Measurements from ENCODE around the gene MEST.

The MEST gene

GRCh38 chr7:130463553-130464434, 28.1 kb upstream of the MEST start:
- Histone ChIP-seq H3K27me3 (ENCODE audit: control insufficient read depth in 1 of 2, insufficient read depth in 2 of 2, low read length in 2 of 2) (no peaks in the 10 kb centered on the region), H3K9me3 (ENCODE audit: control insufficient read depth in 1 of 2, low read length in 2 of 2) (peaks cover 3 to 4% of the 10 kb centered on the region in 2 donors), H3K4me3 (ENCODE audit: low read depth in 1 of 2, low read length in 2 of 2) (no peak overlapping the region), H3K9ac (ENCODE audit: low read depth in 1 of 2, low read length in 2 of 2) (no peak overlapping the region), H3K4me1 (ENCODE audit: control insufficient read depth in 1 of 2, insufficient read depth in 2 of 2, low read length in 2 of 2) (no peaks in the 10 kb centered on the region), H3K36me3 (ENCODE audit: control insufficient read depth in 1 of 2, insufficient read depth in 2 of 2, low read length in 2 of 2) (no peaks in the 10 kb centered on the region), H3K27ac (ENCODE audit: low read depth, low read length) (no peak overlapping the region)

- Histone ChIP-seq H3K27ac (ENCODE audit: low read depth, low read length) (no peak overlapping the region), H3K9me3 (ENCODE audit: control insufficient read depth in 1 of 2, low read length in 2 of 2) (no peaks in the 10 kb centered on the region), H3K4me1 (ENCODE audit: control insufficient read depth in 1 of 2, insufficient read depth in 2 of 2, low read length in 2 of 2) (no peaks in the 10 kb centered on the region), H3K27me3 (ENCODE audit: control insufficient read depth in 1 of 2, insufficient read depth in 2 of 2, low read length in 2 of 2) (no peaks in the 10 kb centered on the region), H3K4me3 (ENCODE audit: low read depth in 1 of 2, low read length in 2 of 2) (no peak overlapping the region), H3K9ac (ENCODE audit: low read depth in 1 of 2, low read length in 2 of 2) (no peak overlapping the region), H3K36me3 (ENCODE audit: control insufficient read depth in 1 of 2, insufficient read depth in 2 of 2, low read length in 2 of 2) (no peaks in the 10 kb centered on the region)
These were observed 23.3 kb upstream of the MEST start for GRCh38 chr7:130468612-130469011.

GRCh38 chr7:130471974-130472373, 19.9 kb upstream of the MEST start:
- H3K9ac ChIP-seq (ENCODE audit: low read depth in 1 of 2, low read length in 2 of 2), result no peak overlapping the region
- no peak overlapping the region for H3K4me3 ChIP-seq (ENCODE audit: low read depth in 1 of 2, low read length in 2 of 2)
- no peaks in the 10 kb centered on the region for H3K4me1 ChIP-seq (ENCODE audit: control insufficient read depth in 1 of 2, insufficient read depth in 2 of 2, low read length in 2 of 2)
- H3K27me3 ChIP-seq (ENCODE audit: control insufficient read depth in 1 of 2, insufficient read depth in 2 of 2, low read length in 2 of 2), result no peaks in the 10 kb centered on the region
- H3K9me3 ChIP-seq (ENCODE audit: control insufficient read depth in 1 of 2, low read length in 2 of 2), result no peaks in the 10 kb centered on the region
- no peaks in the 10 kb centered on the region for H3K36me3 ChIP-seq (ENCODE audit: control insufficient read depth in 1 of 2, insufficient read depth in 2 of 2, low read length in 2 of 2)
- no peak overlapping the region for H3K27ac ChIP-seq (ENCODE audit: low read depth, low read length)

GRCh38 chr7:130473289-130473688, 18.6 kb upstream of the MEST start:
- Histone ChIP-seq H3K27ac (ENCODE audit: low read depth, low read length) (no peak overlapping the region), H3K9me3 (ENCODE audit: control insufficient read depth in 1 of 2, low read length in 2 of 2) (peaks cover 0 to 3% of the 10 kb centered on the region in 2 donors), H3K9ac (ENCODE audit: low read depth in 1 of 2, low read length in 2 of 2) (no peak overlapping the region), H3K36me3 (ENCODE audit: control insufficient read depth in 1 of 2, insufficient read depth in 2 of 2, low read length in 2 of 2) (no peaks in the 10 kb centered on the region), H3K4me1 (ENCODE audit: control insufficient read depth in 1 of 2, insufficient read depth in 2 of 2, low read length in 2 of 2) (no peaks in the 10 kb centered on the region), H3K4me3 (ENCODE audit: low read depth in 1 of 2, low read length in 2 of 2) (no peak overlapping the region), H3K27me3 (ENCODE audit: control insufficient read depth in 1 of 2, insufficient read depth in 2 of 2, low read length in 2 of 2) (no peaks in the 10 kb centered on the region)

GRCh38 chr7:130473876-130474275, 18.0 kb upstream of the MEST start:
- no peak overlapping the region for H3K27ac ChIP-seq (ENCODE audit: low read depth, low read length)
- H3K27me3 ChIP-seq (ENCODE audit: control insufficient read depth in 1 of 2, insufficient read depth in 2 of 2, low read length in 2 of 2), result no peaks in the 10 kb centered on the region
- peaks cover 0 to 3% of the 10 kb centered on the region in 2 donors for H3K9me3 ChIP-seq (ENCODE audit: control insufficient read depth in 1 of 2, low read length in 2 of 2)
- H3K4me3 ChIP-seq (ENCODE audit: low read depth in 1 of 2, low read length in 2 of 2), result no peak overlapping the region
- H3K4me1 ChIP-seq (ENCODE audit: control insufficient read depth in 1 of 2, insufficient read depth in 2 of 2, low read length in 2 of 2), result no peaks in the 10 kb centered on the region
- H3K36me3 ChIP-seq (ENCODE audit: control insufficient read depth in 1 of 2, insufficient read depth in 2 of 2, low read length in 2 of 2), result no peaks in the 10 kb centered on the region
- no peak overlapping the region for H3K9ac ChIP-seq (ENCODE audit: low read depth in 1 of 2, low read length in 2 of 2)

- no peak overlapping the region for H3K4me3 ChIP-seq (ENCODE audit: low read depth in 1 of 2, low read length in 2 of 2)
- no peak overlapping the region for H3K27ac ChIP-seq (ENCODE audit: low read depth, low read length)
- H3K27me3 ChIP-seq (ENCODE audit: control insufficient read depth in 1 of 2, insufficient read depth in 2 of 2, low read length in 2 of 2), result no peaks in the 10 kb centered on the region
- H3K4me1 ChIP-seq (ENCODE audit: control insufficient read depth in 1 of 2, insufficient read depth in 2 of 2, low read length in 2 of 2), result no peaks in the 10 kb centered on the region
- peaks cover 0 to 3% of the 10 kb centered on the region in 2 donors for H3K9me3 ChIP-seq (ENCODE audit: control insufficient read depth in 1 of 2, low read length in 2 of 2)
- H3K9ac ChIP-seq (ENCODE audit: low read depth in 1 of 2, low read length in 2 of 2), result no peak overlapping the region
- no peaks in the 10 kb centered on the region for H3K36me3 ChIP-seq (ENCODE audit: control insufficient read depth in 1 of 2, insufficient read depth in 2 of 2, low read length in 2 of 2)
These were observed 16.1 kb upstream of the MEST start for GRCh38 chr7:130475776-130476175.

GRCh38 chr7:130476297-130477150, 15.4 kb upstream of the MEST start:
- Histone ChIP-seq H3K9me3 (ENCODE audit: control insufficient read depth in 1 of 2, low read length in 2 of 2) (peaks cover 0 to 3% of the 10 kb centered on the region in 2 donors), H3K4me3 (ENCODE audit: low read depth in 1 of 2, low read length in 2 of 2) (no peak overlapping the region), H3K9ac (ENCODE audit: low read depth in 1 of 2, low read length in 2 of 2) (no peak overlapping the region), H3K27me3 (ENCODE audit: control insufficient read depth in 1 of 2, insufficient read depth in 2 of 2, low read length in 2 of 2) (no peaks in the 10 kb centered on the region), H3K4me1 (ENCODE audit: control insufficient read depth in 1 of 2, insufficient read depth in 2 of 2, low read length in 2 of 2) (no peaks in the 10 kb centered on the region), H3K36me3 (ENCODE audit: control insufficient read depth in 1 of 2, insufficient read depth in 2 of 2, low read length in 2 of 2) (no peaks in the 10 kb centered on the region), H3K27ac (ENCODE audit: low read depth, low read length) (no peak overlapping the region)

GRCh38 chr7:130478991-130479390, 12.9 kb upstream of the MEST start:
- Histone ChIP-seq H3K27me3 (ENCODE audit: control insufficient read depth in 1 of 2, insufficient read depth in 2 of 2, low read length in 2 of 2) (no peaks in the 10 kb centered on the region), H3K9ac (ENCODE audit: low read depth in 1 of 2, low read length in 2 of 2) (no peak overlapping the region), H3K4me1 (ENCODE audit: control insufficient read depth in 1 of 2, insufficient read depth in 2 of 2, low read length in 2 of 2) (no peaks in the 10 kb centered on the region), H3K4me3 (ENCODE audit: low read depth in 1 of 2, low read length in 2 of 2) (no peak overlapping the region), H3K36me3 (ENCODE audit: control insufficient read depth in 1 of 2, insufficient read depth in 2 of 2, low read length in 2 of 2) (no peaks in the 10 kb centered on the region), H3K27ac (ENCODE audit: low read depth, low read length) (no peak overlapping the region), H3K9me3 (ENCODE audit: control insufficient read depth in 1 of 2, low read length in 2 of 2) (peaks cover 0 to 3% of the 10 kb centered on the region in 2 donors)

- H3K9ac ChIP-seq (ENCODE audit: low read depth in 1 of 2, low read length in 2 of 2), result no peak overlapping the region
- H3K27ac ChIP-seq (ENCODE audit: low read depth, low read length), result no peak overlapping the region
- H3K4me3 ChIP-seq (ENCODE audit: low read depth in 1 of 2, low read length in 2 of 2), result no peak overlapping the region
- no peaks in the 10 kb centered on the region for H3K36me3 ChIP-seq (ENCODE audit: control insufficient read depth in 1 of 2, insufficient read depth in 2 of 2, low read length in 2 of 2)
- H3K27me3 ChIP-seq (ENCODE audit: control insufficient read depth in 1 of 2, insufficient read depth in 2 of 2, low read length in 2 of 2), result no peaks in the 10 kb centered on the region
- H3K9me3 ChIP-seq (ENCODE audit: control insufficient read depth in 1 of 2, low read length in 2 of 2), result peaks cover 0 to 3% of the 10 kb centered on the region in 2 donors
- H3K4me1 ChIP-seq (ENCODE audit: control insufficient read depth in 1 of 2, insufficient read depth in 2 of 2, low read length in 2 of 2), result no peaks in the 10 kb centered on the region
These were observed 12.0 kb upstream of the MEST start for GRCh38 chr7:130479716-130480400.

GRCh38 chr7:130481898-130482297, 10.0 kb upstream of the MEST start:
- Histone ChIP-seq H3K27me3 (ENCODE audit: control insufficient read depth in 1 of 2, insufficient read depth in 2 of 2, low read length in 2 of 2) (no peaks in the 10 kb centered on the region), H3K4me1 (ENCODE audit: control insufficient read depth in 1 of 2, insufficient read depth in 2 of 2, low read length in 2 of 2) (peaks cover 5 to 10% of the 10 kb centered on the region in 2 donors), H3K27ac (ENCODE audit: low read depth, low read length) (no peak overlapping the region), H3K36me3 (ENCODE audit: control insufficient read depth in 1 of 2, insufficient read depth in 2 of 2, low read length in 2 of 2) (no peaks in the 10 kb centered on the region), H3K9ac (ENCODE audit: low read depth in 1 of 2, low read length in 2 of 2) (no peak overlapping the region), H3K9me3 (ENCODE audit: control insufficient read depth in 1 of 2, low read length in 2 of 2) (peaks cover 0 to 3% of the 10 kb centered on the region in 2 donors), H3K4me3 (ENCODE audit: low read depth in 1 of 2, low read length in 2 of 2) (no peak overlapping the region)
